OCI-LY1 (cell line): ENCODE measurements around the gene LTA4H.

Source experiments
- H2AFZ ChIP-seq: fragments of 200-600 bp; sonication (generic), shearing (Covaris generic); 2 replicates; pipeline ENCODE4 v1.6.0; 2014; ENCODE audit warnings: antibody characterized with exemption, mild to moderate bottlenecking, low read length
- H3F3A ChIP-seq: fragments of 200-600 bp; sonication (generic), shearing (Covaris generic); 2 replicates; pipeline ENCODE4 v1.6.0; 2014; ENCODE audit warnings: mild to moderate bottlenecking, antibody characterized with exemption, low read length, moderate library complexity; ENCODE audit not compliant: insufficient read depth
- H3K27ac ChIP-seq: fragments of 200-600 bp; sonication (generic); 2 replicates; pipeline ENCODE4 v1.5.1; 2014; ENCODE audit warnings: low read length, mixed run types, mild to moderate bottlenecking, low read depth; ENCODE audit not compliant: poor library complexity, severe bottlenecking
- H3K27me3 ChIP-seq: fragments of 200-600 bp; sonication (generic); 2 replicates; pipeline ENCODE4 v1.6.0; 2014; ENCODE audit warnings: antibody characterized with exemption, mild to moderate bottlenecking, low read length, moderate library complexity; ENCODE audit not compliant: insufficient read depth
- H3K36me3 ChIP-seq: fragments of 200-600 bp; sonication (generic); 2 replicates; pipeline ENCODE4 v1.6.1; 2014; ENCODE audit warnings: mild to moderate bottlenecking, antibody characterized with exemption, low read length, moderate library complexity, mixed read lengths; ENCODE audit not compliant: insufficient read depth
- H3K4me1 ChIP-seq: fragments of 200-600 bp; sonication (generic); 2 replicates; pipeline ENCODE4 v1.5.1; 2014; ENCODE audit warnings: mild to moderate bottlenecking, low read length, moderate library complexity; ENCODE audit not compliant: insufficient read depth, severe bottlenecking
- H3K4me2 ChIP-seq: fragments of 200-600 bp; sonication (generic), shearing (Covaris generic); 2 replicates; pipeline ENCODE4 v1.6.1; 2014; ENCODE audit warnings: low read length
- H3K4me3 ChIP-seq: fragments of 200-600 bp; sonication (generic); 2 replicates; pipeline ENCODE4 v1.5.1; 2014; ENCODE audit warnings: low read length, low read depth, mild to moderate bottlenecking, mixed read lengths; ENCODE audit not compliant: poor library complexity, severe bottlenecking
- H3K79me2 ChIP-seq: fragments of 200-600 bp; shearing (Covaris generic); 2 replicates; pipeline ENCODE4 v1.6.1; 2016; ENCODE audit warnings: mixed run types, low read length, mixed read lengths; ENCODE audit not compliant: insufficient read depth
- H3K9ac ChIP-seq: fragments of 200-600 bp; sonication (generic), shearing (Covaris generic); 2 replicates; pipeline ENCODE4 v1.6.1; 2014; ENCODE audit warnings: mild to moderate bottlenecking, low read length, mixed read lengths
- H3K9me2 ChIP-seq: fragments of 200-600 bp; sonication (generic), shearing (Covaris generic); 2 replicates; pipeline ENCODE4 v1.6.1; 2014; ENCODE audit warnings: low read depth, mild to moderate bottlenecking, low read length, mixed read lengths
- H3K9me3 ChIP-seq: fragments of 200-600 bp; shearing (Covaris generic); 2 replicates; pipeline ENCODE4 v1.6.1; 2014; ENCODE audit warnings: low read length, mixed read lengths
- H4K20me1 ChIP-seq: fragments of 200-600 bp; sonication (generic), shearing (Covaris generic); 2 replicates; pipeline ENCODE4 v1.6.0; 2016; ENCODE audit warnings: mild to moderate bottlenecking, low read length; ENCODE audit not compliant: insufficient read depth
- CTCF ChIP-seq: fragments of 200-600 bp; sonication (generic), shearing (Covaris generic); IDR thresholded peaks from 2 replicates; pipeline ENCODE4 v1.5.1; 2017; ENCODE audit warnings: mild to moderate bottlenecking, antibody characterized with exemption, low read length, moderate library complexity, mixed read lengths
- EZH2 ChIP-seq: fragments of 200-600 bp; sonication (generic), shearing (Covaris generic); IDR thresholded peaks from 2 replicates; pipeline ENCODE4 v1.8.0; 2017; ENCODE audit warnings: borderline replicate concordance, mixed run types, mild to moderate bottlenecking, antibody characterized with exemption, low read length, moderate library complexity, mixed read lengths

The LTA4H gene

GRCh38 chr12:96053476-96054243, 18.3 kb upstream of the LTA4H start:
- H3K36me3 ChIP-seq: no peaks in the 10 kb centered on the region; the same call in 1 of the 2 replicates
- H3K27ac ChIP-seq: no peak overlapping the region
- no peaks in the 10 kb centered on the region for H4K20me1 ChIP-seq
- H3K79me2 ChIP-seq: no peaks in the 10 kb centered on the region
- no peaks in the 10 kb centered on the region for H3F3A ChIP-seq
- no peaks in the 10 kb centered on the region for H3K27me3 ChIP-seq
- H3K4me2 ChIP-seq: no peak overlapping the region
- H3K9ac ChIP-seq: no peak overlapping the region
- H3K4me3 ChIP-seq: no peak overlapping the region
- no peak for TF ChIP-seq EZH2
- H3K9me2 ChIP-seq: no peaks in the 10 kb centered on the region
- no peaks in the 10 kb centered on the region for H3K9me3 ChIP-seq
- no peak overlapping the region for H2AFZ ChIP-seq
- peaks cover 11% of the 10 kb centered on the region for H3K4me1 ChIP-seq

GRCh38 chr12:96051756-96052485, 16.5 kb upstream of the LTA4H start:
- Histone ChIP-seq H3F3A (no peaks in the 10 kb centered on the region), H2AFZ (no peak overlapping the region), H3K4me1 (peaks cover 29% of the 10 kb centered on the region), H3K9me3 (no peaks in the 10 kb centered on the region), H3K27me3 (no peaks in the 10 kb centered on the region), H3K4me3 (no peak overlapping the region), H3K9ac (no peak overlapping the region), H3K36me3 (no peaks in the 10 kb centered on the region; the same call in 1 of the 2 replicates), H4K20me1 (no peaks in the 10 kb centered on the region), H3K9me2 (no peaks in the 10 kb centered on the region), H3K4me2 (no peak overlapping the region), H3K79me2 (no peaks in the 10 kb centered on the region), H3K27ac (no peak overlapping the region)
- TF ChIP-seq EZH2: no peak
- no peak for TF ChIP-seq CTCF

GRCh38 chr12:96050139-96050538, 14.8 kb upstream of the LTA4H start:
- H3K79me2 ChIP-seq: no peaks in the 10 kb centered on the region
- H3K4me3 ChIP-seq: no peak overlapping the region
- no peak overlapping the region for H2AFZ ChIP-seq
- H3K9me3 ChIP-seq: no peaks in the 10 kb centered on the region
- H3K27me3 ChIP-seq: no peaks in the 10 kb centered on the region
- H3K9ac ChIP-seq: no peak overlapping the region
- TF ChIP-seq EZH2: no peak
- TF ChIP-seq CTCF: no peak
- peaks cover 40% of the 10 kb centered on the region for H3K4me1 ChIP-seq
- H3K9me2 ChIP-seq: no peaks in the 10 kb centered on the region
- H3K36me3 ChIP-seq: no peaks in the 10 kb centered on the region; the same call in 1 of the 2 replicates
- no peaks in the 10 kb centered on the region for H3F3A ChIP-seq
- no peak overlapping the region for H3K4me2 ChIP-seq
- no peak overlapping the region for H3K27ac ChIP-seq
- H4K20me1 ChIP-seq: no peaks in the 10 kb centered on the region
